ENCODE data around the gene CDH7. TPM values are rescaled to one million over a fixed set of nuclear protein-coding genes. Genes with fewer than 3 reads are reported as not detected.
A peak's percentile ranks its signal among the peaks of the same experiment; 100 is the strongest.

The CDH7 gene
- total RNA-seq, 1 experiment from 2014 or later, result 0.17 TPM

DNA sequence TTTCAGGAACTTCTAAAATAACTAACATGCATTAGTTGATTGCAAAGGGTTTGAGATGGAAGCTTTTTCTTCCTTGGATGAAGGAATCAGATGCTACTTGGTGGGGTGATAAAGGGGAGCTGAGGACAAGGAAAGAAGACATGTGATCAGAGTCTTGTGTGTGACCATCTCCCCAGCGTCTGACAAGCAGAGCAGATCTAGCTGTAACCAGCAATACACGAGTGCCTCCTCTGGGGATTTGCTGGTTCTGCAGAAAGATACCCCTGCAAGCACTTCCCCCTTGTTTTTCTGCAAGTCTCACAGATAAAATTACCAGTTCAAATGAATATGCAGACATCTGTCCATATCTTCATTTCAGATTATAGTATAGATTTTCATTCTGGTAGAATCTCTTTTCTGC lies 2.7 kb downstream of the CDH7 start:
- DNase-seq, result peak; percentile 51
- Histone ChIP-seq H3K27me3 (ENCODE audit: control insufficient read depth, insufficient read depth, low read length) (peaks cover 42% of the 10 kb centered on the region), H3K4me3 (ENCODE audit: insufficient read depth, low read depth, low read length) (no peak overlapping the region), H3K36me3 (replicated peaks; ENCODE audit: control insufficient read depth, insufficient read depth, low read length) (no peaks in the 10 kb centered on the region)

GRCh38 chr18:65754121-65754520 lies 3.3 kb downstream of the CDH7 start:
- H3K36me3 ChIP-seq (replicated peaks; ENCODE audit: control insufficient read depth, insufficient read depth, low read length), result no peaks in the 10 kb centered on the region
- H3K4me3 ChIP-seq (ENCODE audit: insufficient read depth, low read depth, low read length), result no peak overlapping the region
- DNase-seq, result peak; percentile 12
- peaks cover 40% of the 10 kb centered on the region for H3K27me3 ChIP-seq (ENCODE audit: control insufficient read depth, insufficient read depth, low read length)

GRCh38 chr18:65755616-65756015 lies 4.8 kb downstream of the CDH7 start:
- H3K36me3 ChIP-seq (replicated peaks; ENCODE audit: control insufficient read depth, insufficient read depth, low read length), result no peaks in the 10 kb centered on the region
- H3K27me3 ChIP-seq (ENCODE audit: control insufficient read depth, insufficient read depth, low read length), result peaks cover 27% of the 10 kb centered on the region
- no peak for DNase-seq
- H3K4me3 ChIP-seq (ENCODE audit: insufficient read depth, low read depth, low read length), result no peak overlapping the region

GRCh38 chr18:65760457-65760856 lies 9.6 kb downstream of the CDH7 start:
- Histone ChIP-seq H3K36me3 (replicated peaks; ENCODE audit: control insufficient read depth, insufficient read depth, low read length) (no peaks in the 10 kb centered on the region), H3K4me3 (ENCODE audit: insufficient read depth, low read depth, low read length) (no peak overlapping the region), H3K27me3 (ENCODE audit: control insufficient read depth, insufficient read depth, low read length) (no peaks in the 10 kb centered on the region)
- no peak for DNase-seq

DNA sequence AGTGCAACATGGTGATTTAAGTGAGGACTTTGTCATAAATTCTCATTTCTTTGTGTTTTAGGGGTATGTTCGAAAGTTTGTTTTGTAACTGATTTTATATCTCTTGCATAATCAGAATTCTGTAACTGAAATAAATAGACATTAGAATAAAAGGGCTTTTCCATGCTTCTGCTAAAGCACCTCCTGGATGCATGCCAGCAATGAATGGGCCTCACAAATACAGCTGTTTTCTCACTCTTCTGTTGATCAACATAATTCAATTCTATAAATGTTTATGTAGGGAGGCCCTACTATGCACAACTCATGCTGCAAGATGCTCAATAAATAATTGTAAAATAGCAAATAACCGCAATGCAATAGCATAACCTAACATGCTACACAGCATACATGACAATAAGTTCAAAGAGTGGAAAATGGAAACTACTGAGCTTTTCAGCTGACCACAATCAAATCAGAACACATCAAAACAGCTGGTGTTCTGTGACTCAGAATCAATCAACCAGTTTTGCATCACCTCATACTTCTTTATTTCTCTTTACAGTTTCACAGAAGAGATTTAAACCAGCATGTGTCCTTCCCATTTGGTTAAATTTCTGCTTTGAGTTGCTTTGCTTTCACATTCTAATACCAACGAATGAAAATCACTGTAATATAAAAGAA lies 11.0 kb downstream of the CDH7 start:
- H3K4me3 ChIP-seq (ENCODE audit: insufficient read depth, low read depth, low read length), result no peak overlapping the region
- no peaks in the 10 kb centered on the region for H3K36me3 ChIP-seq (replicated peaks; ENCODE audit: control insufficient read depth, insufficient read depth, low read length)
- H3K27me3 ChIP-seq (ENCODE audit: control insufficient read depth, insufficient read depth, low read length), result no peaks in the 10 kb centered on the region
- no peak for DNase-seq

- DNase-seq, result no peak
- Histone ChIP-seq H3K36me3 (replicated peaks; ENCODE audit: control insufficient read depth, insufficient read depth, low read length) (no peaks in the 10 kb centered on the region), H3K27me3 (ENCODE audit: control insufficient read depth, insufficient read depth, low read length) (no peaks in the 10 kb centered on the region), H3K4me3 (ENCODE audit: insufficient read depth, low read depth, low read length) (no peak overlapping the region)
These were observed 11.7 kb downstream of the CDH7 start for GRCh38 chr18:65762556-65762955.

GRCh38 chr18:65767406-65767805 lies 16.6 kb downstream of the CDH7 start:
- DNase-seq, result no peak
- Histone ChIP-seq H3K36me3 (replicated peaks; ENCODE audit: control insufficient read depth, insufficient read depth, low read length) (no peaks in the 10 kb centered on the region), H3K4me3 (ENCODE audit: insufficient read depth, low read depth, low read length) (no peak overlapping the region), H3K27me3 (ENCODE audit: control insufficient read depth, insufficient read depth, low read length) (no peaks in the 10 kb centered on the region)

- Histone ChIP-seq H3K4me3 (ENCODE audit: insufficient read depth, low read depth, low read length) (no peak overlapping the region), H3K27me3 (ENCODE audit: control insufficient read depth, insufficient read depth, low read length) (no peaks in the 10 kb centered on the region), H3K36me3 (replicated peaks; ENCODE audit: control insufficient read depth, insufficient read depth, low read length) (no peaks in the 10 kb centered on the region)
- no peak for DNase-seq
These were observed 17.4 kb downstream of the CDH7 start for GRCh38 chr18:65768120-65768778.

- Histone ChIP-seq H3K4me3 (ENCODE audit: insufficient read depth, low read depth, low read length) (no peak overlapping the region), H3K36me3 (replicated peaks; ENCODE audit: control insufficient read depth, insufficient read depth, low read length) (no peaks in the 10 kb centered on the region), H3K27me3 (ENCODE audit: control insufficient read depth, insufficient read depth, low read length) (no peaks in the 10 kb centered on the region)
- DNase-seq, result no peak
These were observed 18.8 kb downstream of the CDH7 start for GRCh38 chr18:65769652-65770051.

DNA sequence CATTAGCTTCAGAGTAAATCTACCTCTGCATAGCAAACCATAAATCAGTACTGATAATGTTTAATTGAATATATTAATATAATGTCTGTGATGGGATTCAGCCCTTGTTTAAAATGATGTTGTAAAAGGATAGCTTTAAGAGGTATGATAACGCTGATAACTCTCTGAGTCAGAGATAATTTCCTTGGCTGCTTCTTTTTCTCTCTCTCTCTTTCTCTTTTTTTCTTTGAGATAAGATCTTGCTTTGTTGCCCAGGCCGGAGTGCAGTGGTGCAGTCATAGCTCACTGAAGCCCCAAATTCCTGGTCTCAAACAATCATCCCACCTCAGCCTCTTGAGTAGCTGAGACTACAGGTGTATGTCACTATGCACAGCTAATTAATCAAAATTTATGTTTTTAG lies 35.7 kb downstream of the CDH7 start:
- no peaks in the 10 kb centered on the region for H3K27me3 ChIP-seq (ENCODE audit: control insufficient read depth, insufficient read depth, low read length)
- H3K4me3 ChIP-seq (ENCODE audit: insufficient read depth, low read depth, low read length), result no peak overlapping the region
- no peaks in the 10 kb centered on the region for H3K36me3 ChIP-seq (replicated peaks; ENCODE audit: control insufficient read depth, insufficient read depth, low read length)
- no peak for DNase-seq

DNA sequence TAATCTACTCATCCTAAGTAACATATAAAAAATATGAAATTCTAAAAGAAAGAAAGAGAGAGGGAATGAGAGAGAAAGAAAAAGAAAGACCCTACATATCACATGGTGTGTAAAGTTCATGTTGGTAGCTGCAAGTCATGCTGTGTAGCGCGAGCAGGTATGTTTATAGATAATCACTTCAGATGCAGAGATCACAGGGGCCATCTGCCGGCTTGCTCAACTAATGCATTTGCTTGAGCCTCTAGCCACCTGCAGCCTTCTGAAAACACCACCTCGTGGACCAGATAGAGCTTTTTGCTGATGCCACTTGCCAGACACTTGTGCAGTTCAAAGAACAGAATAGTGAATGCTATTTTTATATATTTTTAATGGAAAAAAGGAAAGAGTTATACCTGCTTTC lies 37.6 kb downstream of the CDH7 start:
- H3K4me3 ChIP-seq (ENCODE audit: insufficient read depth, low read depth, low read length), result no peak overlapping the region
- DNase-seq, result no peak
- H3K27me3 ChIP-seq (ENCODE audit: control insufficient read depth, insufficient read depth, low read length), result no peaks in the 10 kb centered on the region
- no peaks in the 10 kb centered on the region for H3K36me3 ChIP-seq (replicated peaks; ENCODE audit: control insufficient read depth, insufficient read depth, low read length)

DNA sequence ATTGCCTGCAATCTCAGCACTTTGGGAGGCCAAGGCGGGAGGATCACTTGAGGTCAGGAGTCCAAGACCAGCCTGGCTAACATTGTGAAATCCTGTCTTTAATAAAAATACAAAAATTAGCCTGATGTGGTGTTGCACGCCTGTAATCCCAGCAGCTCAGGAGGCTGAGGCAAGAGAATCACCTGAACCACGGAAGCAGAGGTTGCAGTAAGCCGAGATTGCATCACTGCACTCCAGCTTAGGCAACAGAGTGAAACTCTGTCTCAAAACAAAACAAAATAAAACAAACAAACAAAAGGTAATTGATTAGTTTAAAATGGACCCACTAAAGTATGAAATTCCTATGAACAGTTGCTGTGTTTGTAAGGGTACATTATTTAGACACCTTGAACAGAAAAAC lies 39.8 kb downstream of the CDH7 start:
- H3K27me3 ChIP-seq (ENCODE audit: control insufficient read depth, insufficient read depth, low read length), result no peaks in the 10 kb centered on the region
- H3K4me3 ChIP-seq (ENCODE audit: insufficient read depth, low read depth, low read length), result no peak overlapping the region
- DNase-seq, result no peak
- H3K36me3 ChIP-seq (replicated peaks; ENCODE audit: control insufficient read depth, insufficient read depth, low read length), result no peaks in the 10 kb centered on the region

DNA sequence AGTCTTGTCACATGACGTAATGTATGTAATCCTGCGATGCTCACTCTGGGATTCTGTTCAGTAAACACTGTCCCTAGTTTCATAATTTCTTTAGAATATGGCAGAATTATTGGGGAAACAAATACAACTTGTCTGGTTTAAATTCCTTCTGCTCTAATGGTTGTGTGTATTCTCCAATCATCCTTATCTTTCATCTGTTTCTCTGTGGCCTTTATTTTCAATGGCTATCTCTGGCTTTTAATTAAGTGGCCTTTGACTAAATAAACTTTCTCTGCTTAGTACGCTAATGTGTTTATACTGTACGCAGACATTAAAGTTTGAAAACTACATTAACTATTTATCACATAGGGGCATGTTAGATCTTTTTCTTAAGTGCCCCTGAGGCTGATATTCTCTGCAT lies 40.9 kb downstream of the CDH7 start:
- no peak for DNase-seq
- no peaks in the 10 kb centered on the region for H3K27me3 ChIP-seq (ENCODE audit: control insufficient read depth, insufficient read depth, low read length)
- H3K4me3 ChIP-seq (ENCODE audit: insufficient read depth, low read depth, low read length), result no peak overlapping the region
- H3K36me3 ChIP-seq (replicated peaks; ENCODE audit: control insufficient read depth, insufficient read depth, low read length), result no peaks in the 10 kb centered on the region

GRCh38 chr18:65792456-65793074 lies 41.8 kb downstream of the CDH7 start:
- no peak for DNase-seq
- Histone ChIP-seq H3K36me3 (replicated peaks; ENCODE audit: control insufficient read depth, insufficient read depth, low read length) (no peaks in the 10 kb centered on the region), H3K27me3 (ENCODE audit: control insufficient read depth, insufficient read depth, low read length) (no peaks in the 10 kb centered on the region), H3K4me3 (ENCODE audit: insufficient read depth, low read depth, low read length) (no peak overlapping the region)

- no peak for DNase-seq
- Histone ChIP-seq H3K27me3 (ENCODE audit: control insufficient read depth, insufficient read depth, low read length) (no peaks in the 10 kb centered on the region), H3K36me3 (replicated peaks; ENCODE audit: control insufficient read depth, insufficient read depth, low read length) (no peaks in the 10 kb centered on the region), H3K4me3 (ENCODE audit: insufficient read depth, low read depth, low read length) (no peak overlapping the region)
These were observed 57.9 kb downstream of the CDH7 start for GRCh38 chr18:65808759-65809158.

Measured in H7 (cell line).